GM19023 (cell line): ENCODE measurements around the gene ZSCAN16.
"Not testable (repeated sequence)": the region's sequence is repeated elsewhere in the genome, so short reads cannot be mapped to it uniquely, and the experiment has no call there.

Source experiments
- ATAC-seq: cut with Tn5 transposase; IDR thresholded peaks from one replicate; pipeline ENCODE4 v1.9.1; 2021; ENCODE audit warnings: mild to moderate bottlenecking, moderate library complexity; ENCODE audit not compliant: unreplicated experiment

Gene ZSCAN16

GRCh38 chr6:28124350-28124970, at the start of gene ZSCAN16:
Gene ZSCAN16 (plus strand): TSS chr6:28124609. CDS start chr6:28125444, 835 bp downstream.
- ATAC-seq = peak; percentile 97

- ATAC-seq = no peak
Observed at GRCh38 chr6:28078050-28078449, 46.4 kb upstream of the ZSCAN16 start.

- ATAC-seq = no peak
Observed at GRCh38 chr6:28078836-28079235, 45.6 kb upstream of the ZSCAN16 start.

GRCh38 chr6:28080381-28080630, 44.1 kb upstream of the ZSCAN16 start, which contains the start of gene ZNF165:
Gene ZNF165 (plus strand): TSS chr6:28080568. CDS start chr6:28085481, 4,913 bp downstream.
- peak; percentile 24 for ATAC-seq

GRCh38 chr6:28080631-28081485, 43.6 kb upstream of the ZSCAN16 start:
- ATAC-seq = peak; percentile 87

- peak; percentile 43 for ATAC-seq
Observed at GRCh38 chr6:28081486-28081751, 43.0 kb upstream of the ZSCAN16 start.

GRCh38 chr6:28082939-28083338, 41.5 kb upstream of the ZSCAN16 start:
- no peak for ATAC-seq

GRCh38 chr6:28089054-28089453, 35.4 kb upstream of the ZSCAN16 start:
- no peak for ATAC-seq

- ATAC-seq = no peak
Observed at GRCh38 chr6:28090917-28091586, 33.4 kb upstream of the ZSCAN16 start.

- ATAC-seq = not testable (repeated sequence)
Observed at GRCh38 chr6:28102222-28102621, 22.2 kb upstream of the ZSCAN16 start.

GRCh38 chr6:28102699-28103098, 21.7 kb upstream of the ZSCAN16 start:
- ATAC-seq = not testable (repeated sequence)

GRCh38 chr6:28104392-28105244, 19.8 kb upstream of the ZSCAN16 start:
- ATAC-seq = peak; percentile 100

GRCh38 chr6:28105245-28105639, 19.2 kb upstream of the ZSCAN16 start:
- ATAC-seq = peak; percentile 8

GRCh38 chr6:28107506-28107905, 16.9 kb upstream of the ZSCAN16 start:
- no peak for ATAC-seq

GRCh38 chr6:28111964-28112363, 12.4 kb upstream of the ZSCAN16 start:
- ATAC-seq = no peak

GRCh38 chr6:28115799-28116198, 8.6 kb upstream of the ZSCAN16 start:
- ATAC-seq = no peak

- no peak for ATAC-seq
Observed at GRCh38 chr6:28117386-28118050, 6.9 kb upstream of the ZSCAN16 start.

GRCh38 chr6:28118217-28118616, 6.2 kb upstream of the ZSCAN16 start:
- ATAC-seq = no peak

- no peak for ATAC-seq
Observed at GRCh38 chr6:28121876-28122275, 2.5 kb upstream of the ZSCAN16 start.

- not testable (repeated sequence) for ATAC-seq
Observed at GRCh38 chr6:28122283-28122682, 2.1 kb upstream of the ZSCAN16 start.

GRCh38 chr6:28124971-28125353, 553 bp downstream of the ZSCAN16 start:
- peak; percentile 2 for ATAC-seq
